Measurements from ENCODE around the gene RASSF5.

The RASSF5 gene

DNA sequence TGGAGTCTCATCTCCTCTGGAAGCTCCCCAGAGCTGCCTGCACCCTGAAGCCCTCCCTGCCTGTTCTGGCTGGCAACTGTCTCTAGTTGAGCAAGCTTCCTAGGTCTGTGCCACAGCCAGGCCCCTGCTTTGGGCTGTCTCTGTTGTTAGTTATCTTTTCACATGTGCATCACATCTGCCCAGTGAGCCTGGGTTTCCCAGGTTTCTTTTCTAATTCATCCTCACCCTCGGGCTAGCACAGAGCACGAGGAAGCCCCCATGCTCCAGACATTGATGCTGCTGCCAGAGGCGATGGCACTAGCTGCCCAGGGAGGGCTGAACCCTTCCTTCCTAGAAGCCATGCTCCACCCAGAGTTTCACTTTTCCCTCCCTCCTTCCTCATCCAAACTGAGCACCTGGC lies 27.2 kb downstream of the RASSF5 start:
- Histone ChIP-seq H3K36me3 (ENCODE audit: control insufficient read depth, insufficient read depth, low read length) (no peaks in the 10 kb centered on the region), H3K79me2 (ENCODE audit: control insufficient read depth, insufficient read depth, low read length) (no peaks in the 10 kb centered on the region), H4K8ac (ENCODE audit: low read depth, low read length) (no peak overlapping the region), H3K56ac (ENCODE audit: low read length) (no peak overlapping the region), H3K9ac (ENCODE audit: low read length) (no peak overlapping the region), H2BK120ac (ENCODE audit: low read depth, low read length) (no peak overlapping the region), H3K79me1 (ENCODE audit: low read length) (no peaks in the 10 kb centered on the region), H3K23ac (ENCODE audit: low read length) (no peak overlapping the region), H3K18ac (ENCODE audit: low read length) (no peak overlapping the region), H2BK5ac (ENCODE audit: low read length) (no peak overlapping the region), H2BK15ac (replicated peaks; ENCODE audit: low read depth) (no peak overlapping the region), H3K4me2 (ENCODE audit: low read length) (no peak overlapping the region), H3K27ac (ENCODE audit: low read depth, low read length) (no peak overlapping the region), H3K4ac (ENCODE audit: low read depth, low read length) (no peak overlapping the region), H3K4me3 (ENCODE audit: low read length) (no peak overlapping the region), H3K27me3 (ENCODE audit: insufficient read depth, low read length, poor library complexity) (no peaks in the 10 kb centered on the region), H4K5ac (ENCODE audit: low read length) (no peak overlapping the region), H2AK5ac (ENCODE audit: low read length) (no peak overlapping the region), H3K4me1 (ENCODE audit: control insufficient read depth, low read depth, low read length) (no peaks in the 10 kb centered on the region)
- DNase-seq, result no peak
- WGBS (ENCODE audit: extremely low coverage, insufficient coverage, low lambda C conversion rate), result no CpG with 5 or more reads among the region's 3 CpGs

GRCh38 chr1:206535853-206536188 lies 28.5 kb downstream of the RASSF5 start:
- Histone ChIP-seq H4K5ac (ENCODE audit: low read length) (no peak overlapping the region), H3K4me1 (ENCODE audit: control insufficient read depth, low read depth, low read length) (no peaks in the 10 kb centered on the region), H3K23ac (ENCODE audit: low read length) (no peak overlapping the region), H2AK5ac (ENCODE audit: low read length) (no peak overlapping the region), H3K4me2 (ENCODE audit: low read length) (no peak overlapping the region), H2BK15ac (replicated peaks; ENCODE audit: low read depth) (no peak overlapping the region), H2BK5ac (ENCODE audit: low read length) (no peak overlapping the region), H3K4ac (ENCODE audit: low read depth, low read length) (no peak overlapping the region), H3K18ac (ENCODE audit: low read length) (no peak overlapping the region), H3K79me2 (ENCODE audit: control insufficient read depth, insufficient read depth, low read length) (no peaks in the 10 kb centered on the region), H2BK120ac (ENCODE audit: low read depth, low read length) (no peak overlapping the region), H4K8ac (ENCODE audit: low read depth, low read length) (no peak overlapping the region), H3K9ac (ENCODE audit: low read length) (no peak overlapping the region), H3K56ac (ENCODE audit: low read length) (no peak overlapping the region), H3K27ac (ENCODE audit: low read depth, low read length) (no peak overlapping the region), H3K79me1 (ENCODE audit: low read length) (no peaks in the 10 kb centered on the region), H3K4me3 (ENCODE audit: low read length) (no peak overlapping the region), H3K36me3 (ENCODE audit: control insufficient read depth, insufficient read depth, low read length) (no peaks in the 10 kb centered on the region), H3K27me3 (ENCODE audit: insufficient read depth, low read length, poor library complexity) (no peaks in the 10 kb centered on the region)
- no peak for DNase-seq
- no CpG with 5 or more reads among the region's 6 CpGs for WGBS (ENCODE audit: extremely low coverage, insufficient coverage, low lambda C conversion rate)

GRCh38 chr1:206537141-206537540 lies 29.8 kb downstream of the RASSF5 start:
- no peak overlapping the region for H2AK5ac ChIP-seq (ENCODE audit: low read length)
- H4K8ac ChIP-seq (ENCODE audit: low read depth, low read length), result no peak overlapping the region
- H3K79me2 ChIP-seq (ENCODE audit: control insufficient read depth, insufficient read depth, low read length), result no peaks in the 10 kb centered on the region
- H4K5ac ChIP-seq (ENCODE audit: low read length), result no peak overlapping the region
- DNase-seq, result no peak
- no peaks in the 10 kb centered on the region for H3K27me3 ChIP-seq (ENCODE audit: insufficient read depth, low read length, poor library complexity)
- H2BK15ac ChIP-seq (replicated peaks; ENCODE audit: low read depth), result no peak overlapping the region
- H3K4me2 ChIP-seq (ENCODE audit: low read length), result no peak overlapping the region
- H3K56ac ChIP-seq (ENCODE audit: low read length), result no peak overlapping the region
- no peak overlapping the region for H3K4me3 ChIP-seq (ENCODE audit: low read length)
- no peak overlapping the region for H3K18ac ChIP-seq (ENCODE audit: low read length)
- H3K4me1 ChIP-seq (ENCODE audit: control insufficient read depth, low read depth, low read length), result no peaks in the 10 kb centered on the region
- H2BK120ac ChIP-seq (ENCODE audit: low read depth, low read length), result no peak overlapping the region
- H3K27ac ChIP-seq (ENCODE audit: low read depth, low read length), result no peak overlapping the region
- no peak overlapping the region for H3K23ac ChIP-seq (ENCODE audit: low read length)
- no peak overlapping the region for H3K9ac ChIP-seq (ENCODE audit: low read length)
- no peaks in the 10 kb centered on the region for H3K36me3 ChIP-seq (ENCODE audit: control insufficient read depth, insufficient read depth, low read length)
- H3K4ac ChIP-seq (ENCODE audit: low read depth, low read length), result no peak overlapping the region
- H2BK5ac ChIP-seq (ENCODE audit: low read length), result no peak overlapping the region
- no peaks in the 10 kb centered on the region for H3K79me1 ChIP-seq (ENCODE audit: low read length)
- no CpG with 5 or more reads among the region's 4 CpGs for WGBS (ENCODE audit: extremely low coverage, insufficient coverage, low lambda C conversion rate)

- Histone ChIP-seq H2AK5ac (ENCODE audit: low read length) (no peak overlapping the region), H3K4me2 (ENCODE audit: low read length) (no peak overlapping the region), H3K36me3 (ENCODE audit: control insufficient read depth, insufficient read depth, low read length) (no peaks in the 10 kb centered on the region), H4K5ac (ENCODE audit: low read length) (no peak overlapping the region), H3K4me1 (ENCODE audit: control insufficient read depth, low read depth, low read length) (no peaks in the 10 kb centered on the region), H3K79me2 (ENCODE audit: control insufficient read depth, insufficient read depth, low read length) (no peaks in the 10 kb centered on the region), H2BK15ac (replicated peaks; ENCODE audit: low read depth) (no peak overlapping the region), H2BK5ac (ENCODE audit: low read length) (no peak overlapping the region), H2BK120ac (ENCODE audit: low read depth, low read length) (no peak overlapping the region), H3K79me1 (ENCODE audit: low read length) (no peaks in the 10 kb centered on the region), H3K9ac (ENCODE audit: low read length) (no peak overlapping the region), H4K8ac (ENCODE audit: low read depth, low read length) (no peak overlapping the region), H3K27ac (ENCODE audit: low read depth, low read length) (no peak overlapping the region), H3K4me3 (ENCODE audit: low read length) (no peak overlapping the region), H3K56ac (ENCODE audit: low read length) (no peak overlapping the region), H3K23ac (ENCODE audit: low read length) (no peak overlapping the region), H3K4ac (ENCODE audit: low read depth, low read length) (no peak overlapping the region), H3K18ac (ENCODE audit: low read length) (no peak overlapping the region), H3K27me3 (ENCODE audit: insufficient read depth, low read length, poor library complexity) (no peaks in the 10 kb centered on the region)
- WGBS (ENCODE audit: extremely low coverage, insufficient coverage, low lambda C conversion rate), result no CpG with 5 or more reads among the region's 6 CpGs
- DNase-seq, result no peak
These were observed 30.9 kb downstream of the RASSF5 start for GRCh38 chr1:206538086-206538770.

- no peak overlapping the region for H2AK5ac ChIP-seq (ENCODE audit: low read length)
- no peak overlapping the region for H3K9ac ChIP-seq (ENCODE audit: low read length)
- H3K18ac ChIP-seq (ENCODE audit: low read length), result no peak overlapping the region
- H4K5ac ChIP-seq (ENCODE audit: low read length), result no peak overlapping the region
- no peaks in the 10 kb centered on the region for H3K79me1 ChIP-seq (ENCODE audit: low read length)
- no peaks in the 10 kb centered on the region for H3K4me1 ChIP-seq (ENCODE audit: control insufficient read depth, low read depth, low read length)
- no peak overlapping the region for H3K27ac ChIP-seq (ENCODE audit: low read depth, low read length)
- H3K4me2 ChIP-seq (ENCODE audit: low read length), result no peak overlapping the region
- no peak overlapping the region for H2BK120ac ChIP-seq (ENCODE audit: low read depth, low read length)
- H3K56ac ChIP-seq (ENCODE audit: low read length), result no peak overlapping the region
- H2BK15ac ChIP-seq (replicated peaks; ENCODE audit: low read depth), result no peak overlapping the region
- no peaks in the 10 kb centered on the region for H3K36me3 ChIP-seq (ENCODE audit: control insufficient read depth, insufficient read depth, low read length)
- no peaks in the 10 kb centered on the region for H3K79me2 ChIP-seq (ENCODE audit: control insufficient read depth, insufficient read depth, low read length)
- H3K4me3 ChIP-seq (ENCODE audit: low read length), result no peak overlapping the region
- H3K27me3 ChIP-seq (ENCODE audit: insufficient read depth, low read length, poor library complexity), result no peaks in the 10 kb centered on the region
- H2BK5ac ChIP-seq (ENCODE audit: low read length), result no peak overlapping the region
- DNase-seq, result no peak
- no peak overlapping the region for H3K23ac ChIP-seq (ENCODE audit: low read length)
- H3K4ac ChIP-seq (ENCODE audit: low read depth, low read length), result no peak overlapping the region
- WGBS (ENCODE audit: extremely low coverage, insufficient coverage, low lambda C conversion rate), result no CpG with 5 or more reads among the region's 10 CpGs
- no peak overlapping the region for H4K8ac ChIP-seq (ENCODE audit: low read depth, low read length)
These were observed 31.7 kb downstream of the RASSF5 start for GRCh38 chr1:206538901-206539640.

Measured in mesendoderm (in vitro differentiated cells).